ENCODE measurements around the gene ACOT8. TPM values are rescaled to one million over a fixed set of nuclear protein-coding genes. Genes with fewer than 3 reads are reported as not detected.
"Not testable (repeated sequence)": the region's sequence is repeated elsewhere in the genome, so short reads cannot be mapped to it uniquely, and the experiment has no call there.

The ACOT8 gene
- total and polyA plus RNA-seq, 5 experiments from 2014 or later = 29.6 to 46.2 (median 37.5) TPM

GRCh38 chr20:45797955-45798354 is 59.2 kb downstream of the ACOT8 start:
- peaks cover 9 to 19% (median 15%) of the 10 kb centered on the region in 4 donors for H3K4me1 Mint-ChIP-seq
- peaks cover 6 to 64% (median 12%) of the 10 kb centered on the region in 3 donors for H3K36me3 Mint-ChIP-seq
- H3K27me3 Mint-ChIP-seq, H3K4me3 Mint-ChIP-seq, H3K9me3 Mint-ChIP-seq, POLR2A ChIA-PET, H3K27ac Mint-ChIP-seq, ATAC-seq, DNase-seq: not testable (repeated sequence)

DNA sequence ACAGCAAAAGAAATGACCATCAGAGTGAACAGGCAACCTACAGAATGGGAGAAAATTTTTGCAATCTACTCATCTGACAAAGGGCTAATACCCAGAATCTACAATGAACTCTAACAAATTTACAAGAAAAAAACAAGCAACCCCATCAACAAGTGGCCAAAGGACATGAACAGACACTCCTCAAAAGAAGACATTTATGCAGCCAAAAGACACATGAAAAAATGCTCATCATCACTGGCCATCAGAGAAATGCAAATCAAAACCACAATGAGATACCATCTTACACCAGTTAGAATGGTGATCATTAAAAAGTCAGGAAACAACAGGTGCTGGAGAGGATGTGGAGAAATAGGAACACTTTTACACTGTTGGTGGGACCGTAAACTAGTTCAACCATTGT is 59.7 kb downstream of the ACOT8 start:
- H3K27ac Mint-ChIP-seq, H3K27me3 Mint-ChIP-seq, DNase-seq, H3K9me3 Mint-ChIP-seq, ATAC-seq, H3K4me3 Mint-ChIP-seq, POLR2A ChIA-PET: not testable (repeated sequence)
- H3K36me3 Mint-ChIP-seq = peaks cover 6 to 61% (median 12%) of the 10 kb centered on the region in 3 donors
- peaks cover 13 to 23% (median 19%) of the 10 kb centered on the region in 4 donors for H3K4me1 Mint-ChIP-seq

DNA sequence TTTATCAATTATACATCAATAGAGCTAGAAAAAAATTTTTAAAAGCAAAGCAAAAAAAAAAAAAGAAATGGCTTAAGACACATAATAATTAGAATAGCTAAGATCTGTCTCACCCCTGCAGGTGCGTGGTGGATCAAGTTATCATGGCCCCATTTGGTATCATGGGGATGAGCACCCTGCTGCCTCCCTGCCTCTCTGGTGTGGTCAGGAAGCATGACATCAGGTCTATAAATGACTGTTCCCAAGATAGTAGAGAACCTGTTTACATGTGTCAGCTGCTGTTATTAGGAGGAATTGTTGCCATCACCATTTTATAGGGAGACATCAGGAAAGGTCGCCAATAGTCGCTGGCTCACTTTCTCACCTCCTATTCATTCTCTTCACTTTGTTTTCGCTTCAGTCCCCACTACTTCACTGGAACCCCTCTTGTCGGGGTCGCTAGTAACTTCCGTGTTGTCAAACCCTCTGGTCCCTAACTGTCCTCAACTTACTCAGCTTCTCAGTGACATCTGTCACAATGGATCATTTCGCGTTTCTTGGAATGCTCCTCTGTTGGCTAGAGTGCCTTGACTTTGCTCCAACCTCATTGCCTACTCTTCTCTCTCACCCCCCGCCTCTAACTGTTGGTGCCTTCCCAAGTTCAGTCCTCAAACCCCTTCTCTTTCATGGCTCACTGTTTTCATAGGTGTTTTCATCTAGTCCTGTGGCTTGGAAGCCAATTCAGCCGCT is 60.7 kb downstream of the ACOT8 start:
- POLR2A ChIA-PET = no interaction called here
- Mint-ChIP-seq H3K27ac (peak overlapping the region in 3 of 10 donors; percentile 6 to 69 (median 58)), H3K27me3 (peaks cover 0 to 1% (median 0%) of the 10 kb centered on the region in 5 donors), H3K9me3 (no peaks in the 10 kb centered on the region), H3K4me1 (peaks cover 16 to 30% (median 27%) of the 10 kb centered on the region in 4 donors), H3K4me3 (no peak overlapping the region), H3K36me3 (peaks cover 6 to 51% (median 12%) of the 10 kb centered on the region in 3 donors)
- no peak for ATAC-seq
- DNase-seq = no peak

DNA sequence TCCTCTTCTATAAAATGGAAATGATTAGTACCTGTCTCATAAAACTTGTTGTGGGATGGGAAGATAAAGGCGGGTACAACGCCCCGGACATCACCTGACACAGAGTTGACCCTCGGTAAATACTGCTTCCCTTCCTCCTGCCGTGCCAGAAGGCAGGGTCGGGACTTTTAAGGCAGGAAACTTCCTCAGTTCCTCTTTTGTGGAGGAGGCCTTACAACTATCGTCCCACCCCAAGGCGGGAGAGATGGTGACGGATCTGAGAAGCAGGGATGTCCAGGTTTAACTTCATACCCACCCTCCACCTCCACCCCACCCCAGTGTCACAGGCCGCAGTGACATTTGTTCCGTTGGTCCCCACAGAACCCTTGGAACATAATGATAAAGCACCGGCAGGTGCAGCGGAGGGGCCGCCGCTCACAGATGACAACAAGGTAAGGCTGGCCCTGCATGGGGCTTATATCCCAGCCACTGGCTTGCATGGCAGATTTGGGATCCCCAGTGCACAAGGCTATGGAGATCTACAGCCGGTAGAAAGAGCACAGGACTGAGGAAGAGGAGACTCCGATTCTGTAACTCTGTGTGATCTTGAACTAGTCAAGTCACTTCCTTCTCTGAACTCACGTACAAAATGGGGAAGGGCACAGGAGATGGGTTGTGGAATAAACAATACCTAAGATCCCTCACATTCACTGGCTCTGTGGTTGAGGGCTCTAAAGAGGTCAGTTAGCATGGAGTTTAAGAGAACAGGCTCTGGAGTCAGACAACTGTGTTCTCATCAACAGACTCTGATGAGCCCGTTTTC is 64.7 kb downstream of the ACOT8 start:
- H3K27ac Mint-ChIP-seq = peak overlapping the region; percentile 81 to 100 (median 97)
- no peaks in the 10 kb centered on the region for H3K9me3 Mint-ChIP-seq
- POLR2A ChIA-PET = interaction anchor here (0.9 to 1.4 kb wide), 5 partner anchors 42 to 179 kb away, joined by 3 to 8 read pairs (median 4); partner anchors contain the start of genes PCIF1 and ZSWIM1
- peaks cover 0 to 1% (median 0%) of the 10 kb centered on the region in 5 donors for H3K27me3 Mint-ChIP-seq
- peaks cover 12 to 27% (median 18%) of the 10 kb centered on the region in 4 donors for H3K4me1 Mint-ChIP-seq
- H3K36me3 Mint-ChIP-seq = peaks cover 6 to 38% (median 12%) of the 10 kb centered on the region in 3 donors
- peak overlapping the region; percentile 87 to 100 (median 96) for H3K4me3 Mint-ChIP-seq
- ATAC-seq (peak; percentile 4 to 7), DNase-seq (peak in 2 of 10 donors; percentile 2 to 6)

Other genes with a start within 250 kb of the ACOT8 start
- not detected for gene WFDC10A, start 227.7 kb downstream of the ACOT8 start, total RNA-seq
- gene WFDC10A, start 227.7 kb downstream of the ACOT8 start, polyA plus RNA-seq = not detected
- gene WFDC9, start 226.1 kb downstream of the ACOT8 start, total RNA-seq = not detected
- not detected for gene WFDC9, start 226.1 kb downstream of the ACOT8 start, polyA plus RNA-seq
- not detected for gene WFDC11, start 187.2 kb downstream of the ACOT8 start, total RNA-seq
- gene WFDC11, start 187.2 kb downstream of the ACOT8 start, polyA plus RNA-seq = not detected
- not detected for gene WFDC13, start 155.4 kb downstream of the ACOT8 start, total RNA-seq
- not detected for gene WFDC13, start 155.4 kb downstream of the ACOT8 start, polyA plus RNA-seq
- gene WFDC10B, start 152.4 kb downstream of the ACOT8 start, total RNA-seq = not detected
- not detected for gene WFDC10B, start 152.4 kb downstream of the ACOT8 start, polyA plus RNA-seq
- not detected for gene SPINT4, start 135.0 kb downstream of the ACOT8 start, total RNA-seq
- gene SPINT4, start 135.0 kb downstream of the ACOT8 start, polyA plus RNA-seq = not detected
- not detected for gene WFDC3, start 65.5 kb downstream of the ACOT8 start, total RNA-seq
- gene WFDC3, start 65.5 kb downstream of the ACOT8 start, polyA plus RNA-seq = under 1 TPM in 1 of 3 donors, not detected in 2; 0.73 TPM
- gene DNTTIP1, start 65.4 kb downstream of the ACOT8 start, total RNA-seq = 10 to 100 TPM; 18.5 to 26.3 TPM
- 10 to 100 TPM; 26.3 to 41.2 (median 29.5) TPM for gene DNTTIP1, start 65.4 kb downstream of the ACOT8 start, polyA plus RNA-seq
- gene UBE2C, start 44.7 kb downstream of the ACOT8 start, total RNA-seq = under 1 TPM in 1 of 2 experiments, not detected in 1; 0.44 TPM
- gene UBE2C, start 44.7 kb downstream of the ACOT8 start, polyA plus RNA-seq = not detected
- gene TNNC2, start 30.1 kb downstream of the ACOT8 start, total RNA-seq = under 1 TPM in 1 of 2 experiments, not detected in 1; 0.58 TPM
- gene TNNC2, start 30.1 kb downstream of the ACOT8 start, polyA plus RNA-seq = under 1 TPM in 1 of 3 donors, not detected in 2; 0.53 TPM
- 1 to 10 TPM; 1.3 to 1.8 TPM for gene SNX21, start 23.6 kb downstream of the ACOT8 start, total RNA-seq
- 1 to 10 TPM in 2 of 3 donors, under 1 TPM in 1; 0.30 to 2.2 (median 1.4) TPM for gene SNX21, start 23.6 kb downstream of the ACOT8 start, polyA plus RNA-seq
- gene ZSWIM3, start 222 bp upstream of the ACOT8 start, total RNA-seq = 1 to 10 TPM; 4.3 to 4.4 TPM
- gene ZSWIM3, start 222 bp upstream of the ACOT8 start, polyA plus RNA-seq = 1 to 10 TPM in 1 of 3 donors, under 1 TPM in 2; 0.35 to 2.1 (median 0.65) TPM
- gene ZSWIM1, start 23.8 kb upstream of the ACOT8 start, total RNA-seq = 10 to 100 TPM; 16.5 to 17.6 TPM
- gene ZSWIM1, start 23.8 kb upstream of the ACOT8 start, polyA plus RNA-seq = 1 to 10 TPM in 2 of 3 donors, under 1 TPM in 1; 0.96 to 9.8 (median 1.7) TPM
- 1 to 10 TPM; 4.1 to 4.8 TPM for gene SPATA25, start 30.2 kb upstream of the ACOT8 start, total RNA-seq
- under 1 TPM in 2 of 3 donors, not detected in 1; 0.24 to 0.42 TPM for gene SPATA25, start 30.2 kb upstream of the ACOT8 start, polyA plus RNA-seq
- 1 to 10 TPM; 5.0 to 5.9 TPM for gene NEURL2, start 33.8 kb upstream of the ACOT8 start, total RNA-seq
- gene NEURL2, start 33.8 kb upstream of the ACOT8 start, polyA plus RNA-seq = 1 to 10 TPM in 2 of 3 donors, under 1 TPM in 1; 0.53 to 2.2 (median 1.8) TPM
- gene CTSA, start 33.9 kb upstream of the ACOT8 start, total RNA-seq = 10 to 100 TPM; 79.1 to 82.7 TPM
- 100 to 1,000 TPM in 1 of 3 donors, 10 to 100 TPM in 2; 79.5 to 128 (median 90.5) TPM for gene CTSA, start 33.9 kb upstream of the ACOT8 start, polyA plus RNA-seq
- gene PLTP, start 54.8 kb upstream of the ACOT8 start, total RNA-seq = under 1 TPM in 1 of 2 experiments, not detected in 1; 0.27 TPM
- gene PLTP, start 54.8 kb upstream of the ACOT8 start, polyA plus RNA-seq = 1 to 10 TPM in 1 of 3 donors, under 1 TPM in 2; 0.18 to 2.2 (median 0.68) TPM
- gene PCIF1, start 77.3 kb upstream of the ACOT8 start, total RNA-seq = 10 to 100 TPM; 77.7 to 83.3 TPM
- 10 to 100 TPM; 60.8 to 94.2 (median 78.7) TPM for gene PCIF1, start 77.3 kb upstream of the ACOT8 start, polyA plus RNA-seq
- gene ZNF335, start 114.8 kb upstream of the ACOT8 start, total RNA-seq = 10 to 100 TPM; 53.1 to 56.2 TPM
- 10 to 100 TPM in 1 of 3 donors, 1 to 10 TPM in 2; 6.4 to 13.2 (median 7.8) TPM for gene ZNF335, start 114.8 kb upstream of the ACOT8 start, polyA plus RNA-seq
- gene MMP9, start 151.5 kb upstream of the ACOT8 start, total RNA-seq = 1 to 10 TPM in 1 of 2 experiments, under 1 TPM in 1; 0.75 to 1.3 TPM
- gene MMP9, start 151.5 kb upstream of the ACOT8 start, polyA plus RNA-seq = not detected
- gene SLC12A5, start 171.8 kb upstream of the ACOT8 start, total RNA-seq = 1 to 10 TPM; 1.0 to 1.5 TPM
- under 1 TPM in 1 of 3 donors, not detected in 2; 0.83 TPM for gene SLC12A5, start 171.8 kb upstream of the ACOT8 start, polyA plus RNA-seq
- gene NCOA5, start 232.6 kb upstream of the ACOT8 start, total RNA-seq = 10 to 100 TPM; 42.2 to 43.9 TPM
- gene NCOA5, start 232.6 kb upstream of the ACOT8 start, polyA plus RNA-seq = 10 to 100 TPM; 13.0 to 36.0 (median 18.4) TPM